SK-N-SH treated with all-trans-retinoic acid at 6 μM for 48 hours (cell line): ENCODE results near the gene GEMIN7.

Experiments
- ATAC-seq: fragments of 200-7000 bp; cut with Tn5 transposase; 3 replicates; pipeline ENCODE4 v1.9.1; 2020; ENCODE audit warnings: mild to moderate bottlenecking, moderate library complexity
- BACH2 ChIP-seq: fragments of 250-450 bp; sonication (Bioruptor Pico); IDR thresholded peaks from 2 replicates; pipeline ENCODE4 v1.9.0; 2021; ENCODE audit warnings: mild to moderate bottlenecking, borderline replicate concordance
- CSDC2 ChIP-seq: fragments of 250-450 bp; sonication (Bioruptor Pico); IDR thresholded peaks from 2 replicates; pipeline ENCODE4 v1.5.0; 2020; ENCODE audit warnings: mild to moderate bottlenecking, moderate library complexity
- GLIS3 ChIP-seq: fragments of 250-450 bp; sonication (Bioruptor Pico); IDR thresholded peaks from 2 replicates; pipeline ENCODE4 v1.5.0; 2020; ENCODE audit warnings: mild to moderate bottlenecking, moderate library complexity
- OSR1 ChIP-seq: fragments of 250-450 bp; sonication (Bioruptor Pico); IDR thresholded peaks from 2 replicates; pipeline ENCODE4 v1.8.0; 2022; ENCODE audit warnings: moderate library complexity, mild to moderate bottlenecking, inconsistent platforms
- RARB ChIP-seq: fragments of 250-450 bp; sonication (Bioruptor Pico); IDR thresholded peaks from 2 replicates; pipeline ENCODE4 v1.8.0; 2021; ENCODE audit warnings: mild to moderate bottlenecking, moderate library complexity
- SNAI2 ChIP-seq: fragments of 250-450 bp; sonication (Bioruptor Pico); IDR thresholded peaks from 2 replicates; pipeline ENCODE4 v1.5.0; 2020; ENCODE audit warnings: mild to moderate bottlenecking, moderate library complexity
- TCF4 ChIP-seq: fragments of 250-450 bp; sonication (Bioruptor Pico); IDR thresholded peaks from 2 replicates; pipeline ENCODE4 v1.8.0; 2021; ENCODE audit warnings: mild to moderate bottlenecking, moderate library complexity, borderline replicate concordance
- TOX ChIP-seq: fragments of 250-450 bp; sonication (Bioruptor Pico); IDR thresholded peaks from 2 replicates; pipeline ENCODE4 v1.8.0; 2021; ENCODE audit warnings: mild to moderate bottlenecking, moderate library complexity, borderline replicate concordance
- TSHZ2 ChIP-seq: fragments of 250-450 bp; sonication (Bioruptor Pico); IDR thresholded peaks from 2 replicates; pipeline ENCODE4 v1.5.0; 2020; ENCODE audit warnings: mild to moderate bottlenecking, moderate library complexity
- ZC3H10 ChIP-seq: fragments of 250-450 bp; sonication (Bioruptor Pico); IDR thresholded peaks from 2 replicates; pipeline ENCODE4 v1.5.1; 2021; ENCODE audit warnings: mild to moderate bottlenecking, moderate library complexity
- ZFP3 ChIP-seq: fragments of 250-450 bp; sonication (Bioruptor Pico); IDR thresholded peaks from 2 replicates; pipeline ENCODE4 v1.5.0; 2020; ENCODE audit warnings: mild to moderate bottlenecking, moderate library complexity
- ZFP30 ChIP-seq: fragments of 450-650 bp; formaldehyde crosslinking; IDR thresholded peaks from 2 replicates; pipeline ENCODE4 v1.5.0; 2022; ENCODE audit warnings: mild to moderate bottlenecking, moderate library complexity
- ZNF70 ChIP-seq: fragments of 450-650 bp; formaldehyde crosslinking; IDR thresholded peaks from 2 replicates; pipeline ENCODE4 v1.5.0; 2020; ENCODE audit warnings: mild to moderate bottlenecking, moderate library complexity
- ZNF8 ChIP-seq: fragments of 450-650 bp; formaldehyde crosslinking; IDR thresholded peaks from 2 replicates; pipeline ENCODE4 v1.5.0; 2020; ENCODE audit warnings: mild to moderate bottlenecking, moderate library complexity
- TF ChIP-seq, protein P1 (sequence below): fragments of 250-450 bp; sonication (Bioruptor Pico); IDR thresholded peaks from 2 replicates; pipeline ENCODE4 v1.8.0; 2021; ENCODE audit warnings: low read depth, mild to moderate bottlenecking, moderate library complexity, borderline replicate concordance
- TF ChIP-seq, protein P2 (sequence below): fragments of 250-450 bp; sonication (Bioruptor Pico); IDR thresholded peaks from 2 replicates; pipeline ENCODE4 v1.5.1; 2021; ENCODE audit warnings: mild to moderate bottlenecking, moderate library complexity
- TF ChIP-seq, protein P3 (sequence below): fragments of 250-450 bp; sonication (Bioruptor Pico); IDR thresholded peaks from 2 replicates; pipeline ENCODE4 v1.5.1; 2020; ENCODE audit warnings: low read depth, mild to moderate bottlenecking, moderate library complexity
- TF ChIP-seq, protein P4 (sequence below): fragments of 250-450 bp; sonication (Bioruptor Pico); IDR thresholded peaks from 2 replicates; pipeline ENCODE4 v1.8.0; 2020; ENCODE audit warnings: mild to moderate bottlenecking, moderate library complexity, borderline replicate concordance

Gene GEMIN7

DNA sequence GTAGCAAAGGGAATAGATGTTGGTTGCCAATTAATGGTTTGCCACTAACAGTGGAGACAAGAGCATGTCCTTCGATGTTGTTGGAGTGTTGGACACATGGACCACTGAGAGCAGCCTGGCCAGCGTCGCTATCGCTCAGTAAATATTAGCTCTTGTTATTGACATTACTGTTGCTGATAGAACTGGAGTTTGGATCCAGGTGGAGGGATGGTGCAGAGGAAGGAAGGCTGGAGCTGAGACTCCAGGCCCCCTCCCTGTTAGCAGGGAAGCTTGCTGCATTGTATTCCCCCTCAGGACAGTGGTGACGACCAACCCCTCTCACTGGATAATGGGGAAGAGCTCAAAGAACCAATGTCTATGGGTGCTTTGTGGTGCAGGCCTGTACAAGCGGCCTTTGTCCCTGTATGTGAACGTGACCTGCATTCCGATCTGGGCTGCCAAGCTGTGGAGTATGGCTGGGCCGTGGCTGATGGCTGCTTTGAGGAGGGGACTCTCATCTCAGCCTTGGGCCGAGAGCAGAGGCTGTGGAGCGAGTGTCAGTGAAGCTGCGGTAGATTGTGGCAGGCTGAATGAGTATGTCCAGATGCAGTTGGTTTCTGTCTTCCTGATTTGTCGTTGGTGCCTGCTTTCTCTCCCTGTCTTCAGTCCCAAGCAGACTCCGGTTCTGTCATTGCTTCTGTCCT lies 33.2 kb upstream of the GEMIN7 start:
- no peak for TF ChIP-seq ZNF70 (CRISPR knock-in tag)
- TF ChIP-seq BACH2 = no peak
- TF ChIP-seq TOX = no peak
- TF ChIP-seq, protein P1, sequence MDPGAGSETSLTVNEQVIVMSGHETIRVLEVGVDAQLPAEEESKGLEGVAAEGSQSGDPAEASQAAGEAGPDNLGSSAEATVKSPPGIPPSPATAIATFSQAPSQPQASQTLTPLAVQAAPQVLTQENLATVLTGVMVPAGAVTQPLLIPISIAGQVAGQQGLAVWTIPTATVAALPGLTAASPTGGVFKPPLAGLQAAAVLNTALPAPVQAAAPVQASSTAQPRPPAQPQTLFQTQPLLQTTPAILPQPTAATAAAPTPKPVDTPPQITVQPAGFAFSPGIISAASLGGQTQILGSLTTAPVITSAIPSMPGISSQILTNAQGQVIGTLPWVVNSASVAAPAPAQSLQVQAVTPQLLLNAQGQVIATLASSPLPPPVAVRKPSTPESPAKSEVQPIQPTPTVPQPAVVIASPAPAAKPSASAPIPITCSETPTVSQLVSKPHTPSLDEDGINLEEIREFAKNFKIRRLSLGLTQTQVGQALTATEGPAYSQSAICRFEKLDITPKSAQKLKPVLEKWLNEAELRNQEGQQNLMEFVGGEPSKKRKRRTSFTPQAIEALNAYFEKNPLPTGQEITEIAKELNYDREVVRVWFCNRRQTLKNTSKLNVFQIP (CRISPR knock-in tag) = no peak
- no peak for TF ChIP-seq ZFP3
- TF ChIP-seq, protein P2, sequence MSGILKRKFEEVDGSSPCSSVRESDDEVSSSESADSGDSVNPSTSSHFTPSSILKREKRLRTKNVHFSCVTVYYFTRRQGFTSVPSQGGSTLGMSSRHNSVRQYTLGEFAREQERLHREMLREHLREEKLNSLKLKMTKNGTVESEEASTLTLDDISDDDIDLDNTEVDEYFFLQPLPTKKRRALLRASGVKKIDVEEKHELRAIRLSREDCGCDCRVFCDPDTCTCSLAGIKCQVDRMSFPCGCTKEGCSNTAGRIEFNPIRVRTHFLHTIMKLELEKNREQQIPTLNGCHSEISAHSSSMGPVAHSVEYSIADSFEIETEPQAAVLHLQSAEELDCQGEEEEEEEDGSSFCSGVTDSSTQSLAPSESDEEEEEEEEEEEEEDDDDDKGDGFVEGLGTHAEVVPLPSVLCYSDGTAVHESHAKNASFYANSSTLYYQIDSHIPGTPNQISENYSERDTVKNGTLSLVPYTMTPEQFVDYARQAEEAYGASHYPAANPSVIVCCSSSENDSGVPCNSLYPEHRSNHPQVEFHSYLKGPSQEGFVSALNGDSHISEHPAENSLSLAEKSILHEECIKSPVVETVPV (CRISPR knock-in tag) = no peak
- no peak; the same call in 2 of the 3 replicates for ATAC-seq

- no peak for ATAC-seq
- no peak for TF ChIP-seq ZFP30 (CRISPR knock-in tag)
These were observed 32.7 kb upstream of the GEMIN7 start for GRCh38 chr19:45046355-45046754.

GRCh38 chr19:45047188-45047797 lies 31.8 kb upstream of the GEMIN7 start:
- no peak for TF ChIP-seq SNAI2
- TF ChIP-seq, protein P1 (CRISPR knock-in tag) = no peak
- TF ChIP-seq ZFP3 = no peak
- no peak for TF ChIP-seq RARB
- TF ChIP-seq, protein P3, sequence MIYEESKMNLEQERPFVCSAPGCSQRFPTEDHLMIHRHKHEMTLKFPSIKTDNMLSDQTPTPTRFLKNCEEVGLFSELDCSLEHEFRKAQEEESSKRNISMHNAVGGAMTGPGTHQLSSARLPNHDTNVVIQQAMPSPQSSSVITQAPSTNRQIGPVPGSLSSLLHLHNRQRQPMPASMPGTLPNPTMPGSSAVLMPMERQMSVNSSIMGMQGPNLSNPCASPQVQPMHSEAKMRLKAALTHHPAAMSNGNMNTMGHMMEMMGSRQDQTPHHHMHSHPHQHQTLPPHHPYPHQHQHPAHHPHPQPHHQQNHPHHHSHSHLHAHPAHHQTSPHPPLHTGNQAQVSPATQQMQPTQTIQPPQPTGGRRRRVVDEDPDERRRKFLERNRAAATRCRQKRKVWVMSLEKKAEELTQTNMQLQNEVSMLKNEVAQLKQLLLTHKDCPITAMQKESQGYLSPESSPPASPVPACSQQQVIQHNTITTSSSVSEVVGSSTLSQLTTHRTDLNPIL (CRISPR knock-in tag) = no peak
- TF ChIP-seq ZC3H10 (CRISPR knock-in tag) = no peak
- no peak for TF ChIP-seq GLIS3 (CRISPR knock-in tag)
- no peak for TF ChIP-seq CSDC2 (CRISPR knock-in tag)
- TF ChIP-seq ZNF70 (CRISPR knock-in tag) = no peak
- TF ChIP-seq TCF4 = no peak
- TF ChIP-seq, protein P2 (CRISPR knock-in tag) = no peak
- no peak for TF ChIP-seq OSR1 (CRISPR knock-in tag)
- TF ChIP-seq, protein P4, sequence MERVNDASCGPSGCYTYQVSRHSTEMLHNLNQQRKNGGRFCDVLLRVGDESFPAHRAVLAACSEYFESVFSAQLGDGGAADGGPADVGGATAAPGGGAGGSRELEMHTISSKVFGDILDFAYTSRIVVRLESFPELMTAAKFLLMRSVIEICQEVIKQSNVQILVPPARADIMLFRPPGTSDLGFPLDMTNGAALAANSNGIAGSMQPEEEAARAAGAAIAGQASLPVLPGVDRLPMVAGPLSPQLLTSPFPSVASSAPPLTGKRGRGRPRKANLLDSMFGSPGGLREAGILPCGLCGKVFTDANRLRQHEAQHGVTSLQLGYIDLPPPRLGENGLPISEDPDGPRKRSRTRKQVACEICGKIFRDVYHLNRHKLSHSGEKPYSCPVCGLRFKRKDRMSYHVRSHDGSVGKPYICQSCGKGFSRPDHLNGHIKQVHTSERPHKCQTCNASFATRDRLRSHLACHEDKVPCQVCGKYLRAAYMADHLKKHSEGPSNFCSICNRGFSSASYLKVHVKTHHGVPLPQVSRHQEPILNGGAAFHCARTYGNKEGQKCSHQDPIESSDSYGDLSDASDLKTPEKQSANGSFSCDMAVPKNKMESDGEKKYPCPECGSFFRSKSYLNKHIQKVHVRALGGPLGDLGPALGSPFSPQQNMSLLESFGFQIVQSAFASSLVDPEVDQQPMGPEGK (CRISPR knock-in tag) = no peak
- TF ChIP-seq TSHZ2 = no peak
- no peak for TF ChIP-seq BACH2
- no peak for TF ChIP-seq ZNF8
- ATAC-seq = no peak
